ENCODE measurements around the gene NAALADL2.

The NAALADL2 gene

DNA sequence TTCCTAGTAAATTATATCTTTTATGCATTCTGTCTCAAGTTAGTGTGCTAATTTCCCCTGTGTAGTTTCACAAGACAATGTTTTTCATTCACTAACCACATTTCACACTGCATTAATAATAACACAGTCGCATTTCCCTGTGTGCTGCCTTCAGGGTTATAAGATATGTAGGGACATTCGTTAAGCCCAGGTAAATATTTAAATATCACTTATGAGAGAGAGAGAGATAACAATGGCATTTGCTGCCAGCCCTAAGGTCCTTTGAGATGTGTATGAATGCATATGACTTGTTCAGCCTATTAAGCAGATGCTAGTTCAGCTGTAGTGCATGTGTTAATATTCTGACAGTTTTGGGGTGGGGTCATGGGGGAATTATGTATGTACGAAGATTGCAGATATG is 876.7 kb downstream of the NAALADL2 start:
- no peaks in the 10 kb centered on the region for H3K27me3 ChIP-seq (ENCODE audit: control insufficient read depth, insufficient read depth, low read length)
- no peak overlapping the region for H3K9ac ChIP-seq (ENCODE audit: low read length)
- H3K27ac ChIP-seq (ENCODE audit: low read depth, low read length): no peak overlapping the region
- H3K4me1 ChIP-seq (ENCODE audit: control insufficient read depth, insufficient read depth, low read length): no peaks in the 10 kb centered on the region
- no peaks in the 10 kb centered on the region for H3K36me3 ChIP-seq (ENCODE audit: control insufficient read depth, insufficient read depth, low read length)
- no peak overlapping the region for H3K4me3 ChIP-seq (ENCODE audit: low read depth, low read length)
- H3K9me3 ChIP-seq (ENCODE audit: control insufficient read depth, insufficient read depth, low read depth, low read length): peaks cover 25% of the 10 kb centered on the region

DNA sequence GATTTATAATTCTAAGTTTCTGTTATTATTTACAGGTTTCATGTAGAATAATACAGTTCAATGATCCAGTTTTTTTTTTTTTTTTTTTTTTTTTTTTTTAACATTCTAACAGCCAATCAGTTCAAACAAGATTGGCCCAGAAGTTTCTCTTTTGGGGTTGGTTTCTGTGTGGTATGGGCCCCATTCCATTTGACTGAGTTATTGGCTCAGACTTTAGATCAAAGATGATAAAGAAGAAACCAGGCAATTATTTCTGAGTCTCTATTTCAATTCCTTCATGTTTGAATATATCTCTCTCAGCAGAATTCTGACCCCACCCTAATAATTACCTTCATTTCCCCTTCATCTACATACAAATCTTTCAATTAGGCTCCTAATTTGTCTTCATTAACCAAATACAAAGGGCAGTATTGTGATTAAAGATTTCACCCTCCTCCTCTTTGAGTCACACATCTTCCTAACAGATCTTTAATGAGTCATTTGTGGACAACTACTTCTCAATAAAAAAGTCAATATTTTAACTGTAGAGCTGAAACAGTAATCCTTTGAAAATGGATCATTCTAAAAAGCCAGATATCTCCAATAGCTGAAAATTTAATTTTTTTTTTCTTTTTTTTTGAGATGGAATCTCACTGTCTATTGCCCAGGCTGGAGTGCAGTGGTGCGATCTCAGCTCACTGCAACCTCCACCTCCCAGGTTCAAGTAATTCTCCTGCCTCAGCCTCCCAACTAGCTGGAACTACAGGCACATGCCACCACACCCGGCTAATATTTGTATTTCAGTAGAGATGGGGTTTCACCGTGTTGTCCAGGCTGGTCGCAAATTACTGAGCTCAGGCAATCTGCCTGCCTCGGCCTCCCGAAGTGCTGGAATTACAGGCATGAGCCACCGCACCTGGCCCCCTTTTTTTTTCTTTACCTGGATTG is 878.8 kb downstream of the NAALADL2 start:
- Histone ChIP-seq H3K9ac (ENCODE audit: low read length) (no peak overlapping the region), H3K4me3 (ENCODE audit: low read depth, low read length) (no peak overlapping the region), H3K9me3 (ENCODE audit: control insufficient read depth, insufficient read depth, low read depth, low read length) (peaks cover 21% of the 10 kb centered on the region), H3K36me3 (ENCODE audit: control insufficient read depth, insufficient read depth, low read length) (no peaks in the 10 kb centered on the region), H3K27me3 (ENCODE audit: control insufficient read depth, insufficient read depth, low read length) (no peaks in the 10 kb centered on the region), H3K27ac (ENCODE audit: low read depth, low read length) (no peak overlapping the region), H3K4me1 (ENCODE audit: control insufficient read depth, insufficient read depth, low read length) (no peaks in the 10 kb centered on the region)

DNA sequence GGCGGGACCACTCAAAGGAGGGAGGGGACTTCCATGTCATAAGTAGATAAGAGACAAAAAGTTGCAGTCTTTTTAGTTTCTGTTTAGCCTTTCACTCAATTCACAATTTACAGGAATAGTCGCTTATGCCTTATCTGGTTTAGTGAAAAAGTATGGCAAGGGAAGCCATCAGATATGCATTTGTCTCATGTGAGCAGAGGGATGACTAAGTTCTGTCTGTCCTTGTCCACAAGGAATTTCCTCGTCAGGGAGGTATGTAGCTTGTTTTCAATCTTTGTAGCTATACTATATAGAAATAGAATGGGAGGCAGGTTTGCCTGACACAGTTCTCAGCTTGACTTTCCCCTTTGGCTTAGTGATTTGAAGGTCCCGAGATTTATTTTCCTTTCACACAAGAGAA is 882.8 kb downstream of the NAALADL2 start:
- Histone ChIP-seq H3K27ac (ENCODE audit: low read depth, low read length) (no peak overlapping the region), H3K4me1 (ENCODE audit: control insufficient read depth, insufficient read depth, low read length) (peaks cover 3% of the 10 kb centered on the region; the same call in 1 of the 2 replicates), H3K27me3 (ENCODE audit: control insufficient read depth, insufficient read depth, low read length) (no peaks in the 10 kb centered on the region), H3K9me3 (ENCODE audit: control insufficient read depth, insufficient read depth, low read depth, low read length) (peaks cover 7% of the 10 kb centered on the region; the same call in 1 of the 2 replicates), H3K4me3 (ENCODE audit: low read depth, low read length) (no peak overlapping the region), H3K9ac (ENCODE audit: low read length) (no peak overlapping the region), H3K36me3 (ENCODE audit: control insufficient read depth, insufficient read depth, low read length) (no peaks in the 10 kb centered on the region)

DNA sequence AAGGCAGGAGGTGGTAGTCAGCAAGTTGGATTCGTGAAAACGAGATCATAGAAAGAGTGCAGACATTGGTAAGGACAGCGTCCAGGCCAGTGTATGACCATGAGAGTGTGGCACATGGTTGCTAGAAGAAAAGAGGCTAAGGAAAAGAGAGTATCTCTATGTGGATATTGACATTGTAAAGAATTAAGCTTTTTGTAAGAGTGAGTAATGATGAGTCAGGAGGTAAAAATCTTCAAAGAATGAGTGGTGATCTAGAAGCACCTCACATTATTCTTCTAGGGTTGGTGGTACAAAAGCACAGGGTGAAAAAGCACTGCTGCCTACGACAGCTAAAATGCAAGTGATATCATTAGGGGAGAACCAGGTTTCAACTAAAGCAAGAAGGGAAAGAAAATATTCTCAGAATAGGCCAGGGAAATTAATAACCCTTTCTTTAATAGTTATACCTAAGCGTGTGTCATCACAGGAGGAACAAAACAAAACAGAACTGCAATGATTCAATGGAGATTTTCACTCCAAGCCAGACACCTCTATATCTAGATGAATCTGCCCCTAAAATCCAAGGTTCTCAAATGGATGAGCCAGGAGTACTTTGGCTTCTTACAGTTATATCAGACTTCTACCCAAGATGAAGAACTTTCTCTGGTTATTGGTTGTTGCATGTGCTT is 884.7 kb downstream of the NAALADL2 start:
- H3K4me1 ChIP-seq (ENCODE audit: control insufficient read depth, insufficient read depth, low read length): peaks cover 7% of the 10 kb centered on the region; the same call in 1 of the 2 replicates
- no peak overlapping the region for H3K27ac ChIP-seq (ENCODE audit: low read depth, low read length)
- no peaks in the 10 kb centered on the region for H3K27me3 ChIP-seq (ENCODE audit: control insufficient read depth, insufficient read depth, low read length)
- H3K9ac ChIP-seq (ENCODE audit: low read length): no peak overlapping the region
- H3K4me3 ChIP-seq (ENCODE audit: low read depth, low read length): no peak overlapping the region
- no peaks in the 10 kb centered on the region for H3K36me3 ChIP-seq (ENCODE audit: control insufficient read depth, insufficient read depth, low read length)
- H3K9me3 ChIP-seq (ENCODE audit: control insufficient read depth, insufficient read depth, low read depth, low read length): peaks cover 7% of the 10 kb centered on the region; the same call in 1 of the 2 replicates

DNA sequence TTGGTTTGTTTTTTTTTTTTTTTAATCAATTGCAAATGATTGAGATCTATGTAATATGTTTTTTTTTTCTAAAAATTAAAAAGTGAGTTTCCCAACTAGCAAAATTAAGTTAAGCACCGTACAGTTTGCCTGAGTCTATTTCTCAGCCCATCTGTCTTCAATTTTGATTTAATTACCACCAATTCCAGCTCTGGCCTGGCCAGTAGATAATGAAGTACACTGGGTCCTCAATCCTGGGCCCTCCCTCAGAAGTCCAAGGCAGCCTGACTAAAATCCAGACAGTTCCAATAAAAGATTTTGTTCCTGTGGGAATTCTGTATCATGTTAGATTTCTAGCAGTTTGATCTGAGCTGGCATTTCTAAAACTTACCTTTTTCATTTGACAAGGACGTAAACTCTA is 887.2 kb downstream of the NAALADL2 start:
- no peaks in the 10 kb centered on the region for H3K36me3 ChIP-seq (ENCODE audit: control insufficient read depth, insufficient read depth, low read length)
- no peak overlapping the region for H3K4me3 ChIP-seq (ENCODE audit: low read depth, low read length)
- H3K27me3 ChIP-seq (ENCODE audit: control insufficient read depth, insufficient read depth, low read length): no peaks in the 10 kb centered on the region
- no peak overlapping the region for H3K27ac ChIP-seq (ENCODE audit: low read depth, low read length)
- peaks cover 7% of the 10 kb centered on the region; the same call in 1 of the 2 replicates for H3K9me3 ChIP-seq (ENCODE audit: control insufficient read depth, insufficient read depth, low read depth, low read length)
- peaks cover 7% of the 10 kb centered on the region; the same call in 1 of the 2 replicates for H3K4me1 ChIP-seq (ENCODE audit: control insufficient read depth, insufficient read depth, low read length)
- no peak overlapping the region for H3K9ac ChIP-seq (ENCODE audit: low read length)

DNA sequence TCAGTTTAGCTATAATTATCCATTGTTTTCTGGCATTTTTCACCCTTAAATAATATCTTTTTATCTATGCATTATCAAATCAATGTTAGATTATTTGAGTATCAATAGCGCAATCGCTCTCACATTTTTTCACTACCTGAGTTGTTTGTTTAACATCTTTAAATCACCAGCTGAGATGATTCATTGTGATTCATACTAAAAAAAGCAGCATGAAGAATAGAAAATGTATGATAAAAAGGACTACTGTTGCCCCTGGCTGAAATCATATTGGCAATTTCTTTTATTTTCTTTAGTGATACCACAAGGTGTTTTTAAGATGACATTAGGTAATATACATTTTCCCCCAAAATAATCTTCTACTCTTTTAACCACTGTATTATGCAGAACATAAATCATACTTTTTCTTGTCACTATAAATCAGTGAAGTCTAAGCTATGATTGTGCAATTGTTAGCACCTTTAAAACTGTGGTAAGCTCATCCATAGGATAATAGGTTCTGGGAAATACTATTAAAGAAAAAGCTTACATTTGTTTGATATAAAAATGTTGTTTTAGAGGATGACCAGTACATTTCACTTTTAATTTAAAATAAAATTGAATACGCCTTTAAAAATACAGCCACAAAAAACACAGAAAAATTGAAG is 889.1 kb downstream of the NAALADL2 start:
- H3K4me1 ChIP-seq (ENCODE audit: control insufficient read depth, insufficient read depth, low read length): peaks cover 7% of the 10 kb centered on the region; the same call in 1 of the 2 replicates
- H3K27ac ChIP-seq (ENCODE audit: low read depth, low read length): no peak overlapping the region

DNA sequence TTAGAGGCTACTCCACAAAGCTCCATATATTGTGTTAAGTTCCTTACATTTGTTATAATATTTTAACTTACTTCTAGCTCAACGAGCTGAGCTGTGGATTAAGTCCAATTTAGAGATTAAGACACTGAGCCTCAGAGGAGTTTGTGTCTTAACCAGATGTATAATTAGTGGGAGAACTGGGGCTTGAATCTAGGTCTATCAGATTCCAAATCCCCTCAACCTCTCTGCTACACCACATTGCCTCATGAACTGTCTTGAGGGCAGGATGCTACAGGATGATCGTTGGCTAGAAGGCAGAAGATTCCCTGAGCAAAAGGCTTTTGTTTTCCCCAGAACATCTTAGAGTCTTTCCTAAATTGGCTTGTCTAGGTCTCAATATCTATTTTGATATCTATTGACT is 890.8 kb downstream of the NAALADL2 start:
- H3K27me3 ChIP-seq (ENCODE audit: control insufficient read depth, insufficient read depth, low read length): no peaks in the 10 kb centered on the region
- no peak overlapping the region for H3K4me3 ChIP-seq (ENCODE audit: low read depth, low read length)
- no peak overlapping the region for H3K9ac ChIP-seq (ENCODE audit: low read length)
- no peaks in the 10 kb centered on the region for H3K36me3 ChIP-seq (ENCODE audit: control insufficient read depth, insufficient read depth, low read length)
- no peaks in the 10 kb centered on the region for H3K9me3 ChIP-seq (ENCODE audit: control insufficient read depth, insufficient read depth, low read depth, low read length)
- no peak overlapping the region for H3K27ac ChIP-seq (ENCODE audit: low read depth, low read length)
- peaks cover 7% of the 10 kb centered on the region; the same call in 1 of the 2 replicates for H3K4me1 ChIP-seq (ENCODE audit: control insufficient read depth, insufficient read depth, low read length)

More for the DNA sequence above, 889.1 kb downstream of the NAALADL2 start:
- no peaks in the 10 kb centered on the region for H3K27me3 ChIP-seq (ENCODE audit: control insufficient read depth, insufficient read depth, low read length)
- no peak overlapping the region for H3K9ac ChIP-seq (ENCODE audit: low read length)
- H3K9me3 ChIP-seq (ENCODE audit: control insufficient read depth, insufficient read depth, low read depth, low read length): peaks cover 6% of the 10 kb centered on the region; the same call in 1 of the 2 replicates
- H3K36me3 ChIP-seq (ENCODE audit: control insufficient read depth, insufficient read depth, low read length): no peaks in the 10 kb centered on the region
- H3K4me3 ChIP-seq (ENCODE audit: low read depth, low read length): no peak overlapping the region

DNA sequence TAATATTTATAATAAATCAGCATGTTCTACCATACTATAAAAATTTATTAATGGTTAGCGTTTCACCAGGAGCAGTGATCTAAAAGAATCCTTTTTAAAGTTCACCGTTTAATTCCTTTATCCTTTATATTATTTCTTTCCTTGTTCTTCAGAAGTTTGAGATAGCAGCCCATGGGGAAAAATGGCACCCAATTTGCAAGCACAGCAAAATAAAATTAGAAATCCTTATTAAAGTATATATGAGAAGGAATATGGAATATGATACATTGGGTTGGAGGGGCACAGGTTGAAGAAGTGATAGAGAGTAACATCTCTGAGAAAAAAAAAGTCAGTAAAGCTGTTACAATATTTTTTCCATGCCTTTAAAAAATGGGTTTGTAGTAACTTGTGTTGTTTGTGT is 892.0 kb downstream of the NAALADL2 start:
- no peaks in the 10 kb centered on the region for H3K27me3 ChIP-seq (ENCODE audit: control insufficient read depth, insufficient read depth, low read length)
- H3K4me3 ChIP-seq (ENCODE audit: low read depth, low read length): no peak overlapping the region
- no peak overlapping the region for H3K27ac ChIP-seq (ENCODE audit: low read depth, low read length)
- peaks cover 7% of the 10 kb centered on the region; the same call in 1 of the 2 replicates for H3K4me1 ChIP-seq (ENCODE audit: control insufficient read depth, insufficient read depth, low read length)
- H3K36me3 ChIP-seq (ENCODE audit: control insufficient read depth, insufficient read depth, low read length): no peaks in the 10 kb centered on the region
- H3K9me3 ChIP-seq (ENCODE audit: control insufficient read depth, insufficient read depth, low read depth, low read length): no peaks in the 10 kb centered on the region
- H3K9ac ChIP-seq (ENCODE audit: low read length): no peak overlapping the region

DNA sequence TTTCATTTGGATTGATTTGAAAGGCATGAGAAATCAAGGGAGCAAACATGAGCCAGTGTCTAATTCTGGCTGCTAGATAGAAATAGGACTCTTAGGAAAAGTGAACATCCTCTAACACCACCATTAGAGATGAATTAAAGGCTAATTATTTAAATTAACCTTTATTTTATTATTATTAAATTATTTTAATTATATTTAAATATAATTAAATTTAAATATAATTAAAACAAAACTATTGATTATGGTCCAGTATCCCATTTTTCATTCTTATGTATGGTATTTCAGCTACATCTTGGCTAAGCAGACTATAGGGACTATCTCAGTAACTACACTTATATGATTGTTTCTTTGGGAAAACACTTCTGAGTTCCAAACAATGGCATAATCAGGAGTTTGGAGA is 904.8 kb downstream of the NAALADL2 start:
- Histone ChIP-seq H3K9me3 (ENCODE audit: control insufficient read depth, insufficient read depth, low read depth, low read length) (no peaks in the 10 kb centered on the region), H3K27ac (ENCODE audit: low read depth, low read length) (no peak overlapping the region), H3K27me3 (ENCODE audit: control insufficient read depth, insufficient read depth, low read length) (no peaks in the 10 kb centered on the region), H3K9ac (ENCODE audit: low read length) (no peak overlapping the region), H3K36me3 (ENCODE audit: control insufficient read depth, insufficient read depth, low read length) (no peaks in the 10 kb centered on the region), H3K4me1 (ENCODE audit: control insufficient read depth, insufficient read depth, low read length) (no peaks in the 10 kb centered on the region), H3K4me3 (ENCODE audit: low read depth, low read length) (no peak overlapping the region)

DNA sequence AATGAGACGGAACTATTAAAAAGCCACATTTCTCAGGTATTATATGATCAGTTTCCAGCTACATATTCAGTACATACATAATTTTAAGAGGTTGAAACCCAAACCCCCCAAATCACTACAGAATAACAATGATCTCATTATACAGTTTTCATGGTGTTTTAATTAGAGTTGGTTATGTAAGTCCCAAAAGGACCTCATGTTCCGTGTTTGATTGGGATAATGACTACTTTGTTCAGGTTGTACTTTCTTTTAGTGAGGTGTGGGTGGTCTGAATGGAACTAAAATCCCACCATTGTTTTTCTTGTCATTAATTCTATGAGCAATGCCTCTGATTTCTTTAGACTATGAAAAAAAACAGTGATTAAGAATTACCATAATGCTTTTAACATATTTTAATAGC is 905.6 kb downstream of the NAALADL2 start:
- Histone ChIP-seq H3K27me3 (ENCODE audit: control insufficient read depth, insufficient read depth, low read length) (no peaks in the 10 kb centered on the region), H3K4me1 (ENCODE audit: control insufficient read depth, insufficient read depth, low read length) (no peaks in the 10 kb centered on the region), H3K9me3 (ENCODE audit: control insufficient read depth, insufficient read depth, low read depth, low read length) (no peaks in the 10 kb centered on the region), H3K27ac (ENCODE audit: low read depth, low read length) (no peak overlapping the region), H3K9ac (ENCODE audit: low read length) (no peak overlapping the region), H3K4me3 (ENCODE audit: low read depth, low read length) (no peak overlapping the region), H3K36me3 (ENCODE audit: control insufficient read depth, insufficient read depth, low read length) (no peaks in the 10 kb centered on the region)

Data from HUES6 (cell line).